Measurements from ENCODE around the gene ROCK2.

Gene ROCK2

GRCh38 chr2:11368059-11368572 is 23.7 kb upstream of the ROCK2 start:
- FAIRE-seq = no peak
- DNase-seq (ENCODE audit: extremely low spot score, insufficient read length, low read depth) = no peak

- no peak for FAIRE-seq
- DNase-seq (ENCODE audit: extremely low spot score, insufficient read length, low read depth) = no peak
Measured at GRCh38 chr2:11367170-11367730, 22.8 kb upstream of the ROCK2 start.

- FAIRE-seq = no peak
- DNase-seq (ENCODE audit: extremely low spot score, insufficient read length, low read depth) = no peak
Measured at GRCh38 chr2:11366326-11366741, 21.9 kb upstream of the ROCK2 start.

DNA sequence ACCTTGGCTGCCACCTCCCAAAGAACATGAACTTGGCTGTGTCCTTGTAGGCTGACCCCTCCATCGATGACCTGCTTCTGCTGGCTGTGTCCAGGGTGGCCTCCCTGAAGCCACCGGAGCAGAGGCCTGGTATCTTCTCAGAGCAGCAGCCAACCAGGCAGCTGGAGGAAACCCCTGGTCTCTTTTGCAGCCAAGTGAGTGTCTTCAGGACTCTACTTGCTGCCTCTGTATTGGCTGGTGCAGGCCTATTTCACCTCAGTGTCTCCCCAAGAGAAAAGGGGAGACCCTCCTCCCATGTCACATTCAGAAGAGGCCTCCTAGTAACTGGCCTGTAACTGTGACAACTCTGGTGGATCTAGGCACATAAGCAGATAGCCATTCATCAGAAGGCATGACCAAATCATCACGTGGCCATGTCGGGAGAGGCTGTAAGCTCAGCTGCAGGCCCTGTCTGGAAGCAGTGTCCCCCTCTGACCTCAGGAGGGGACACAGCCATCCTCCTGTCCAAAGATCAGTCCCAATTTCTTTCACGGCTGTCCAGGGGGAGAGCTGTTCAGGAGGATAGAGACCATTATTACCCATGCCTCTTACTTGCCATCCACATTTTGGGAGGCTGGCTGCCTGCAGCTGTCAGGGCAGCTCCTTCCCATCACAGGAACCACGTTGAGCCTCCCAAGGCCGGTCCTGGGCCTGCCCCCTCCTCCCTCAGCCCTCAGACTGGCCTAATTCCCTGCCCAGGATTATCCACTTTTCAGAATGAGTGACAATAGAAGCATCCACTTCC is 20.9 kb upstream of the ROCK2 start:
- FAIRE-seq (no peak), DNase-seq (ENCODE audit: extremely low spot score, insufficient read length, low read depth) (no peak)

DNA sequence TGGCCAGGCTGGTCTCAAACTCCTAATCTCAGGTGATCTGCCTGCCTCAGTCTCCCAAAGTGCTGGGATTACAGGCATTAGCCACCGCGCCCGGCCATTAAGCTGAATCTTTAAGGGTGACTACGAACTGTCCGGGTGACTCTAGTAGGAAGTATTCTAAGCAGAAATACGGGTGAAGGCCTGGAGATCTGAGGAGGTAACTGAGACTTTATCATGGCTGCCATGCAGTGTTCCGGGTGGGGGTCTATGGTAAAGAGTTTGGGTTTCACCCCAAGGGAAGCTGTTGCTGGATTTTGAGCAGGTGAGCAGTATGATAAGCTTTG is 20.1 kb upstream of the ROCK2 start:
- DNase-seq (ENCODE audit: extremely low spot score, insufficient read length, low read depth) (no peak), FAIRE-seq (no peak)

DNA sequence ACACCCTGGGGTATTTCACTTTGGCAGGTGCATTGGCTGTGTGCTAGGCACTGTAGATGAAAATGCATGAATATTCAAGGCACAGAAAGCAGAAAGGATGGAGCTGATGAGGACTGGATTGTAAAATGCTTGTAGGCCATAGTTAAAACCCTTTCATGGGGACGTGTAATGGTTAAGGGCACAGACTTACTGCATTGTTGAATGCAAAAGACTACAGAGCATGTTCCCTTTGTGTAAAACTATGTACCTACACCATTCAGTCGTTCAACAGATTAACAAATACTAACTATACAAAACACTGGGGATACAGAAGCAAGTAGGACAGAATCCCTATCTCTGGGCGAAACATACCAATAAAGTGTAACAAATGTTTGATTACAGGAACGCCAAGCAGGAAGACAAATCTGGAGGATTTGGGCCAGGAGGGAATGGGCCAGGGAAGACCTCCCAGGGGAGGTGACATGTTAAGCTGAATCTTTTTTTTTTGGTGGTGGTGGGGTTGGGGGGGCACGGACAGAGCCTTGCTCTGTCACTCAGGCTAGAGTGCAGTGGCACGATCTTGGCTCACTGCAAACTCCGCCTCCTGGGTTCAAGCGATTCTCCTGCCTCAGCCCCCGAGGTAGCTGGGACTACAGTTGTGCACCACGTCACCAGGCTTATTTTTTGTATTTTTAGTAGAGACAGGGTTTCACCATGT is 19.6 kb upstream of the ROCK2 start:
- FAIRE-seq (no peak), DNase-seq (ENCODE audit: extremely low spot score, insufficient read length, low read depth) (no peak)

GRCh38 chr2:11359865-11360264 is 15.4 kb upstream of the ROCK2 start:
- DNase-seq (ENCODE audit: extremely low spot score, insufficient read length, low read depth) (no peak), FAIRE-seq (no peak)

- DNase-seq (ENCODE audit: extremely low spot score, insufficient read length, low read depth) = no peak
- no peak for FAIRE-seq
Measured at GRCh38 chr2:11357428-11357972, 13.1 kb upstream of the ROCK2 start.

DNA sequence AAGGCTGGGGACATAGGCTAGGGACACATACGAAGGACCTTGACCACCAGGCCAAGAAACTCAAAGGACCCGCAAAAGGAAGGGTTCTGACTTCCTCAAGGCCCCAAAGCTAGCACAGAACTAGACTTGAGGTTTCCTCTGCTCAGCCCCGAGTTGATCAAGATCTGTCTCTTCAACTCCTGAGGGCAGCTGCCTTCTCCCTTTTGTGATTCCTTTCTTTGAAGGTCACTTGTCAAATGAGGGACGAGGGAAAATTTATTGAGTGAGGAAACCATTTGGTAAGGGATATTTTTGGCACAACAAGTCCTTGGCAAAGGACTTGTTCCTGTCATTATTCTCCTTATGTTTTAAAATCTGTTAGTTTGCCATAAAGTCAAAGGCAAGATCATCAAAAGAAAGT is 12.3 kb upstream of the ROCK2 start:
- no peak for DNase-seq (ENCODE audit: extremely low spot score, insufficient read length, low read depth)

GRCh38 chr2:11355194-11356053 is 11.0 kb upstream of the ROCK2 start:
- no peak for DNase-seq (ENCODE audit: extremely low spot score, insufficient read length, low read depth)
- FAIRE-seq = no peak

More for the DNA sequence above, 12.3 kb upstream of the ROCK2 start:
- no peak for FAIRE-seq

DNA sequence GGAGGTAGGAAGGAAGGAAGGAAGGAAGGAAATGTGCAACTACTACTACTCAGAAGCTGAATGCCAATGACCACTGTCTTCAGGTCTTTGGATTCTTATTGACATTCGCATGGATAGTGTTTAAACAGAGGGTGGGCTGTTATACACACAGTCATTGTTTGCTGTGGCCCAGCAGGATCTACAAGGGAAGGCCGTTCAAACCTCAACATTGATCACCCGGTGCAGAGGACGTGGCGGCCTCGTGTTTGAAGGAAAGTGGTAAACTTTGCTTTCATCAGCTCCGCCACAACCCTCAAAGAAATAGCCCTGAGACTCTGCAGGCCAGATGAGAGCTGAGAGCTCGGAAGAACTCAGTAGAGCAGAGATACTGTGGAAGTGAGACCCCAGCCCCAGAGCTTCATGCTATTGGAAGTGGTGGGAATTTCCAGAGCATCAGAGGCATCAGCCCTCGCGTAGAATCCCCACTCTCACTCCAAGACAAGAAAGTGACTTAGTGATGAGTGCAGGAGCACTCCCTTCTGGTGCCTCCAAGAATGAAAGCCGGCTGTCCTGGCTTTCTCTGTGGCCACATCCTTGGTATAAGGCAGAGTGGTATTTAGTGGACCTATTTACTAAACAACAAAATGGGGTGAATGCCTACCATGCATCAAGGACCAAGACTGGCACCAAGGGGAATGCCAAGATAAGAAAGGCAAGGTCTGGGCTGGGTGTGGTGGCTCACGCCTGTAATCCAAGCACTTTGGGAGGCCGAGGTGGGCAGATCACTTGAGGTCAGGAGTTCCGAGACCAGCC is 10.1 kb upstream of the ROCK2 start:
- FAIRE-seq (no peak), DNase-seq (ENCODE audit: extremely low spot score, insufficient read length, low read depth) (no peak)

DNA sequence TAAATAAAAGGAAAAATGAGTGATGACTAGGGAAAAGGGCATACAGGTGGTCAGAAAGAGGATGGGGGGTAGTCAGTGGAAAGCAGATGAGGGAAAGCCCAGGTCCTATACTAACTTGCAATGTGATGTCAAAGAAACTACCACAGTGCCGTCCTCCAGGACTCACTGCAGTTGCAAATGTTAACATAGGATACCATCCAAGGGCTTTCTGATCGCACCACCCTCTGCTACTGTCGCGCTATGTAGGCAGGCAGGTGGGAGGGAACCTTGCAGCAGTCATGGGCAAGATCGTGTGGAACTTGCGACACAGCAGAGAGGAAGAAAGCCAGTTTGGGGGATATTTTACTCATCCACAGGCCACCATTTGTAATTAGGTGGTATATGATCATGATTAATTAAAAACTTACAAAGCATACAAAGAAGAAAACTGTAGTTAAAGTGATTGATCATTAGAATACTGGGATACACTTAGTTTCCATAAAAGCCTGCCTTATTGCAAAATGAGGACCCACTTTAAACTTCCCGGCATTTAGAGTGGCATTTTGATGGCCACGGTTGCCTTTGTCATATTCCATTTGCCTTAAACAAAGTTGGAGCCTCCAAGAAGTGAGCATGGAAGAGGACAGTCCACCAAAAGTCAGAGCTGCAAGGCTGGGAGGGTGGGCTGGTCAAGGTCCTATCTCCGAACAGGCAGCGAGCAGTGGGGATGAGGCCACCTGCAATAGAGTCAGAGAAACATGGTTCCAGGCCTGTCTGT is 8.5 kb upstream of the ROCK2 start:
- DNase-seq (ENCODE audit: extremely low spot score, insufficient read length, low read depth) (no peak), FAIRE-seq (no peak)

DNA sequence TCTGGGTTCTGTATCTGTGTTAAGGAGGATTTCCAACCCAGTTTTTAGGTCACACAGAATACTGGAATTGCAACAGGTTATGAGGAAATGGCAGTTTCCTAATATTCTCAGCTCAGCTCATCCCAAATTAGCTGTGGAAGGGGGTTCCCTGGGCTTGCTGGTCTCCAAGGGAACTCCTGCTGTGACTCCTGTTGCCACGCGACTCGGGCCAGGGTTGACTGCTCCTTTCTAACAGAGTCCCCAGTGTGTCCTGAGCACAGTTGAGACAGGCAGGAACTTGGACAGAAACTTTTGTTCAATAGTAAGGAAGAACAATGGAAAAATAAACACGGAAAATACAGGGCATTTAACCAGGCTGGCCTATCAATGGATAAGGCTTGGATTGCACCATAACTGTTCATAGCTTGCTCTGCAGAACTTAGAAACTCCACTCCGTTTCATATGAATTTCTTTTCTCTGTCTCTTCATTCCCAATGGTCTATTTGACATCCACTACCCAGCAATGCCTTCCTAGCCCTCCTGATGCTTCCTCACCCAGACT is 3.8 kb upstream of the ROCK2 start:
- FAIRE-seq (no peak), DNase-seq (ENCODE audit: extremely low spot score, insufficient read length, low read depth) (no peak)

- DNase-seq (ENCODE audit: extremely low spot score, insufficient read length, low read depth) (no peak), FAIRE-seq (no peak)
Measured at GRCh38 chr2:11347403-11347959, 3.0 kb upstream of the ROCK2 start.

DNA sequence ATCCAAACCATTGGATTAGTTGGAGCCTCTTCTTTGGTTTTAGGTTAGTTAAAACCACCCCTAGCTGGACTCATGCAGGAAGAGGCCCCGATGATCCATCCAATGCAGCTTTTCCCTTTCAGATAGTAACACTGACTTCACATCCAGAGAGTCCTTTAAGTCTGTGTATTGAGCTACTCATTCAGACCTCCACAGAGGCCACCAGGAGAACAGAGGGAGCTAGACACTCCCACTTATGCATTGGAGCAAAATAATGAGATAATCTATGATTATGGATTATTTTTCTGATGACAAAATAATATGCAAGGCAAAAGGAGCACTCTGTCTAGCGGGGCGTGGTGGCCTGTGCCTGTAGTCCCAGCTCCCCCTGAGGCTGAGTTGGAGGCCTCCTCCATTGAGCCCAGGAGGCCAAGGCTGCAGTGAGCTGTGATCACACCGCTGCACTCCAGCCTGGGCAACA is 1.6 kb upstream of the ROCK2 start:
- DNase-seq (ENCODE audit: extremely low spot score, insufficient read length, low read depth) (no peak), FAIRE-seq (no peak)

DNA sequence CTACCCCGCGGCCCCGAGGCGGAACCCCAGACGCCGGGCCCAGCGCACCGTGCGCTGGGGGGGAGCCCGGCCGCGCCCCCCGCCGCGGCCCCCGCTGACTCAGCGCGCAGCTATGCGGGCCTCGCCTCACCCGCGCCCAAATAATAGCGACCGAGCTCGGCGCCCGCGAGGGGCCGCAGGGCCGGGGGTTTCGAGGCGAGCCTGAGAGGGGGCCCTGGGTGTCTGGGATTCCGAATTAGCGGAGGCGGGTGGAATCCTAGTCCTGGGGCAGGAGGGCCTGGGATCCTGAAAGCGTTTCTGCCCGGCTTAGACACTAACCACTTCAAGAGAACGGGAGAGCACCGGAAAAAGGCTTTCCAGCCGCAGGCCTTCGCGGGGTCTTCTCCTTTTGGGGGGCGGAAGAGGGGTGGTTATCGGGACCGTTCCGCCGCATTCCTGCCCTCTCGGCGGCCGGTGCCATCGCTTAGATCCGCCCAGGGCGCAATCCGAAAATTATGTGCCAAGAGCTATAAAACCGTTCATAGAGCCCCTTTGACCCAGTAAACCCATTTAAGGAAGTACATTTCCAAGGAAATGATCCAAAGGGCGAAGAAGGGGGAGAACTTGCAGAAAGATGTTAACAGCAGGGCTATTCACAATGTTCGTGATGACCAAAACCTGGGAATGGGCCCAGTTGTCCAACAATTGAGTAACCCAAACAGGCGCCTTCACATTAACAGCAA is 681 bp upstream of the ROCK2 start:
- no peak for DNase-seq (ENCODE audit: extremely low spot score, insufficient read length, low read depth)

GRCh38 chr2:11343650-11344341 is 640 bp downstream of the ROCK2 start:
- FAIRE-seq = peak; percentile 56
- DNase-seq (ENCODE audit: extremely low spot score, insufficient read length, low read depth) = no peak

More for the DNA sequence above, 681 bp upstream of the ROCK2 start:
- FAIRE-seq = no peak
